T-cell (primary cell): ENCODE measurements around the gene MAT2A. TPM values are rescaled to one million over a fixed set of nuclear protein-coding genes. Genes with fewer than 3 reads are reported as not detected.
"Not testable (repeated sequence)": the region's sequence is repeated elsewhere in the genome, so short reads cannot be mapped to it uniquely, and the experiment has no call there.

Source experiments
- ATAC-seq, 4 experiments: fragments of 200-7000 bp in 3 of 4; fragments of 150-1000 bp in 1 of 4; cut with Tn5 transposase; replicated peaks in 1 of 4; 1 replicate in 3 of 4; 2 replicates in 1 of 4; pipeline ENCODE4 v1.10.0; 2021; ENCODE audit warnings: moderate library complexity in 3 of 4, mild to moderate bottlenecking in 2 of 4, moderate number of reproducible peaks in 1 of 4
- CTCF ChIA-PET, 2 donors: fragments of 300-600 bp; sonication (Branson Sonifier 250); formaldehyde crosslinking; loops; one replicate each; lab custom pipeline; 2022; ENCODE audit warnings: antibody characterized with exemption in 2 of 2; lab: Charles Lee
- POLR2A ChIA-PET, 2 donors: fragments of 300-600 bp; sonication (Branson Sonifier 250); formaldehyde crosslinking; loops; one replicate each; lab custom pipeline; 2022; ENCODE audit warnings: antibody characterized with exemption in 2 of 2; lab: Charles Lee
- DNase-seq, 35 experiments: peaks; one replicate each; pipeline versions ENCODE4 v3.0.0 to v3.0.0-alpha.2; 2013 to 2023
- H3K27ac ChIP-seq: one replicate; pipeline ENCODE4 v1.5.1; 2013; ENCODE audit warnings: low read length
- H3K27me3 ChIP-seq, 2 experiments: replicated peaks in 1 of 2; 1 replicate in 1 of 2; 2 replicates in 1 of 2; pipeline versions ENCODE4 v1.6.1 to v1.7.0; 2013; ENCODE audit warnings: low read length in 1 of 2, mixed read lengths in 1 of 2; ENCODE audit not compliant: control insufficient read depth in 2 of 2, insufficient read depth in 2 of 2; ENCODE audit errors: extremely low read depth in 1 of 2
- H3K36me3 ChIP-seq, 2 donors: 1 replicate in 1 of 2; 2 replicates in 1 of 2; pipeline versions ENCODE4 v1.6.1 to v1.7.0; 2013; ENCODE audit warnings: low read length in 1 of 2; ENCODE audit not compliant: control insufficient read depth in 2 of 2, insufficient read depth in 1 of 2; ENCODE audit errors: extremely low read depth in 1 of 2
- H3K4me1 ChIP-seq, 2 experiments: 1 replicate in 1 of 2; 2 replicates in 1 of 2; pipeline versions ENCODE4 v1.6.1 to v1.7.0; 2013; ENCODE audit warnings: low read length in 2 of 2, mixed read lengths in 1 of 2; ENCODE audit not compliant: insufficient read depth in 2 of 2, control insufficient read depth in 1 of 2; ENCODE audit errors: extremely low read depth in 1 of 2
- H3K4me3 ChIP-seq, 2 donors: 1 replicate in 1 of 2; 2 replicates in 1 of 2; pipeline versions ENCODE4 v1.5.1 to v1.7.0; 2013; ENCODE audit warnings: mild to moderate bottlenecking in 2 of 2, low read length in 1 of 2, moderate library complexity in 1 of 2; ENCODE audit not compliant: control insufficient read depth in 1 of 2; ENCODE audit errors: extremely low read depth in 1 of 2
- H3K9me3 ChIP-seq: 2 replicates; pipeline ENCODE4 v1.7.0; 2013
- H3K27ac Mint-ChIP-seq, 2 donors: one replicate each; pipeline ENCODE4 v1.8.0; 2020 to 2021; ENCODE audit warnings: mild to moderate bottlenecking in 2 of 2, mixed read lengths in 2 of 2
- H3K27me3 Mint-ChIP-seq, 2 donors: one replicate each; pipeline ENCODE4 v1.8.0; 2021 to 2022; ENCODE audit warnings: mixed read lengths in 2 of 2
- H3K36me3 Mint-ChIP-seq: one replicate; pipeline ENCODE4 v1.8.0; 2021; ENCODE audit warnings: mixed read lengths
- H3K4me1 Mint-ChIP-seq, 3 donors: one replicate each; pipeline ENCODE4 v1.8.0; 2020 to 2022; ENCODE audit warnings: mixed read lengths in 3 of 3, mild to moderate bottlenecking in 1 of 3
- H3K4me3 Mint-ChIP-seq, 3 donors: one replicate each; pipeline ENCODE4 v1.8.0; 2020 to 2022; ENCODE audit warnings: mild to moderate bottlenecking in 3 of 3, mixed read lengths in 3 of 3, moderate library complexity in 3 of 3
- H3K9me3 Mint-ChIP-seq, 3 donors: one replicate each; pipeline ENCODE4 v1.8.0; 2020 to 2022; ENCODE audit warnings: mixed read lengths in 3 of 3
- WGBS: methylation state at CpG from one replicate; pipeline ENCODE4 v1.1.5; 2013; ENCODE audit warnings: missing lambda C conversion rate; ENCODE audit not compliant: insufficient coverage; 5-methylcytosine and 5-hydroxymethylcytosine counted together
- total RNA-seq, 35 experiments: library from RNA in 6 of 35; stranded (reverse) in 6 of 35; fragments of 120-200 nt in 1 of 35; gene quantifications; one replicate each; pipeline versions ENCODE4 v1.2.1 to v1.2.4 and lab custom pipeline; 2013 to 2026

The MAT2A gene
- total RNA-seq, 5 donors from 2014 or later (not counting 1 experiment from before 2014, with no cell fraction given), result 110 to 184 (median 165) TPM

- POLR2A ChIA-PET, result no interaction called here
- H3K36me3 Mint-ChIP-seq, result peaks cover 51% of the 10 kb centered on the region
These were observed 14.2 kb downstream of the MAT2A start for GRCh38 chr2:85553184-85553583.

DNA sequence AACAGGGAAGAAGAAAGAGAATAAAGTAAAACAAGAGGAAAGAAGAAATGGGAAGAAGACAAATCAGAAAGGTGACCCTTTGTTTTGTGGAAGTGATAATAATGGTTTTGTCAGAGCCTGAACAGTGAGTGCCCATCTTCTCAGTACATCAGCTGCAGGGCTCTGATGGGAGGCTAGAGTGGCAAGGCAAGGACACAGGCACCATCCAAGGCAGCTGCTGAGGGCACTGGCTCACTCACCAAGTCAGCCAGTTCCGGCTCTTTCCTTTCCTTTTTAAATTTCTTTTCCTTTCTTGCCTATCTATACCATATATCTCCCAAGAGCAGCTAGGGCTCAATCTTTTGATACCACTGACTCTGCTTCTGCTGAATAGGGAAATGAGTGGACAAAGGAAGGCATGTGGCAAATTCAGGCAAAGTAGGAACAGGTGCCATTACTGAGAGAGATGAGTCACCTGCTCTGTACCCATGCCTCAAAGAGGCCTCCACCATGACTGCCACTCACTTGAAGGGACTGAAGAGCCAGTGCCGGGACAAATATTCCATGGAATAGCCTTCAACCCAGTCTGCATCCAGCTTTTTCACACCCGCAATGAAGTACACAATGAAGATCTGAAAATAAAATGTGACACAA is 16.1 kb downstream of the MAT2A start:
- no peaks in the 10 kb centered on the region for H3K9me3 ChIP-seq
- Mint-ChIP-seq H3K27ac (no peak overlapping the region), H3K36me3 (peaks cover 44% of the 10 kb centered on the region), H3K27me3 (no peaks in the 10 kb centered on the region), H3K4me1 (peaks cover 11 to 20% (median 16%) of the 10 kb centered on the region in 3 donors), H3K9me3 (no peaks in the 10 kb centered on the region), H3K4me3 (no peak overlapping the region)
- no peaks in the 10 kb centered on the region for H3K4me1 ChIP-seq
- no peak overlapping the region for H3K27ac ChIP-seq
- H3K36me3 ChIP-seq, result peaks cover 0 to 69% of the 10 kb centered on the region in 2 donors
- H3K4me3 ChIP-seq, result no peak overlapping the region
- H3K27me3 ChIP-seq, result no peaks in the 10 kb centered on the region
- ATAC-seq (no peak), DNase-seq (no peak)
- CTCF ChIA-PET, result interaction anchor here (0.5 to 1.9 kb wide), 6 partner anchors 93 to 626 kb away, joined by 3 to 6 read pairs (median 4); partner anchors contain the start of gene ELMOD3 (in 1 of the 2)
- POLR2A ChIA-PET, result interaction anchor here in 1 of 2 donors (0.6 kb wide), 1 partner anchor 38 kb away, joined by 4 read pairs; no protein-coding TSS in a partner anchor
- no CpG with 5 or more reads among the region's 3 CpGs for WGBS

More at GRCh38 chr2:85553184-85553583, 14.2 kb downstream of the MAT2A start:
- Histone ChIP-seq H3K36me3 (peaks cover 0 to 72% of the 10 kb centered on the region in 2 donors), H3K27ac (no peak overlapping the region), H3K4me1 (no peaks in the 10 kb centered on the region), H3K4me3 (no peak overlapping the region), H3K9me3 (no peaks in the 10 kb centered on the region), H3K27me3 (no peaks in the 10 kb centered on the region)
- ATAC-seq (no peak), DNase-seq (no peak)
- Mint-ChIP-seq H3K4me1 (peaks cover 0 to 6% (median 4%) of the 10 kb centered on the region in 3 donors), H3K27me3 (no peaks in the 10 kb centered on the region), H3K9me3 (no peaks in the 10 kb centered on the region), H3K27ac (no peak overlapping the region), H3K4me3 (no peak overlapping the region)
- CTCF ChIA-PET, result interaction anchor here (0.5 to 6.7 kb wide), 6 partner anchors 15 to 145 kb away, joined by 3 to 65 read pairs (median 10); partner anchors contain the start of genes MAT2A (in 1 of the 2) and SH2D6 (in 1 of the 2)
- no CpG with 5 or more reads among the region's 6 CpGs for WGBS

GRCh38 chr2:85557130-85557529 is 18.2 kb downstream of the MAT2A start:
- Mint-ChIP-seq H3K9me3 (no peaks in the 10 kb centered on the region), H3K27me3 (no peaks in the 10 kb centered on the region), H3K4me1 (peaks cover 21 to 31% (median 27%) of the 10 kb centered on the region in 3 donors), H3K4me3 (no peak overlapping the region), H3K36me3 (peaks cover 28% of the 10 kb centered on the region), H3K27ac (no peak overlapping the region)
- Histone ChIP-seq H3K27ac (no peak overlapping the region), H3K4me1 (peaks cover 7 to 14% of the 10 kb centered on the region in 2 experiments), H3K9me3 (no peaks in the 10 kb centered on the region), H3K4me3 (no peak overlapping the region), H3K36me3 (peaks cover 0 to 50% of the 10 kb centered on the region in 2 donors), H3K27me3 (no peaks in the 10 kb centered on the region)
- CTCF ChIA-PET, result interaction anchor here (0.6 to 1.9 kb wide), 5 partner anchors 11 to 137 kb away, joined by 3 to 7 read pairs (median 4); partner anchors contain the start of gene VAMP8 (in 1 of the 2)
- WGBS, result 100% methylated on average over 1 of the region's 5 CpGs
- ATAC-seq, result no peak
- POLR2A ChIA-PET, result no interaction called here
- DNase-seq, result no peak

DNA sequence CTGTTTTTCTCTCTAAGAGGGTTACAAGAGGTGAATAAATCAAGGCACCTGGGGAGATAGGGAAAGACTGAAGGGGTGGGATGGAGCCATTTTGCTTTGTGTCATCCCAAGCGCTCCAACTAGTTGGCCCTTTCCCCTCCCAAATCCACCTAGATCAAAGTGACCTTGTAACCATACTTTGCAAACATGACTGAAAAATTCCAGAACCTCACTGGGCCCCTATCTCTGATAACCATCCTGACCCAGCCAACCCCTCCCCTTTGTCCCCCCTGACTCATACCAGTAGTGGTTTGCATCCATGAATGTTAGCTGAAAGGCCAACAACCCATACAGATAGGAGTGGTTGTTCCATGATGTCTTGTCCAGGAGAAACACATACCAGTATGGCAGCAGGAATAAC is 19.2 kb downstream of the MAT2A start:
- Histone ChIP-seq H3K4me1 (peaks cover 7 to 17% of the 10 kb centered on the region in 2 experiments), H3K9me3 (no peaks in the 10 kb centered on the region), H3K4me3 (no peak overlapping the region), H3K27ac (no peak overlapping the region), H3K36me3 (peaks cover 0 to 40% of the 10 kb centered on the region in 2 donors), H3K27me3 (no peaks in the 10 kb centered on the region)
- Mint-ChIP-seq H3K27me3 (no peaks in the 10 kb centered on the region), H3K4me1 (peaks cover 27 to 33% (median 28%) of the 10 kb centered on the region in 3 donors), H3K4me3 (no peak overlapping the region), H3K27ac (no peak overlapping the region), H3K9me3 (no peaks in the 10 kb centered on the region), H3K36me3 (peaks cover 22% of the 10 kb centered on the region)
- ChIA-PET CTCF (no interaction called here), POLR2A (no interaction called here)
- no CpG with 5 or more reads among the region's 1 CpG for WGBS
- ATAC-seq (no peak), DNase-seq (no peak)

DNA sequence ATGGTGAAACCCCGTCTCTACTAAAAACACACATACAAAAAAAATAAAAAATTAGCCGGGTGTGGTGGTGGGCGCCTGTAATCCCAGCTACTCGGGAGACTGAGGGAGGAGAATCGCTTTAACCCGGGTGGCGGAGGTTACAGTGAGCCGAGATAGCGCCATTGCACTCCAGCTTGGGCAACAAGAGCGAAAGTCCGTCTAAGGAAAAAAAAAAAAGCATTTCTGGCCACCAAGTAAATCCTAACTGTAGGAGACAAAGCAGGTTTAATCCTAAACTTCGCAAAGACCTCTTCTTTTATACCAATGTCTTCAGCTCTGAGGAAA is 21.4 kb downstream of the MAT2A start:
- 90% methylated on average over 8 of the region's 12 CpGs for WGBS
- H3K9me3 ChIP-seq, H3K9me3 Mint-ChIP-seq, H3K27ac ChIP-seq, H3K27me3 Mint-ChIP-seq, ATAC-seq, H3K27me3 ChIP-seq, DNase-seq: not testable (repeated sequence)
- Mint-ChIP-seq H3K4me1 (peaks cover 27 to 33% (median 28%) of the 10 kb centered on the region in 3 donors), H3K27ac (peak overlapping the region; percentile 77 to 98), H3K4me3 (peak overlapping the region; percentile 93 to 98 (median 97)), H3K36me3 (peaks cover 12% of the 10 kb centered on the region)
- Histone ChIP-seq H3K4me3 (peak overlapping the region; percentile 66 to 96), H3K36me3 (peaks cover 0 to 20% of the 10 kb centered on the region in 2 donors), H3K4me1 (peaks cover 7 to 17% of the 10 kb centered on the region in 2 experiments)
- POLR2A ChIA-PET, result interaction anchor here (0.6 to 1.6 kb wide), 7 partner anchors 12 to 292 kb away, joined by 3 to 5 read pairs (median 3); no protein-coding TSS in a partner anchor
- CTCF ChIA-PET, result interaction anchor here (0.7 to 1.7 kb wide), 6 partner anchors 9 to 160 kb away, joined by 3 to 10 read pairs (median 4); partner anchors contain the start of gene MAT2A (in 1 of the 2)

GRCh38 chr2:85560812-85561279 is 21.9 kb downstream of the MAT2A start:
- Histone ChIP-seq H3K4me3 (peak overlapping the region; percentile 66 to 96), H3K9me3 (no peaks in the 10 kb centered on the region), H3K27ac (peak overlapping the region; percentile 79), H3K27me3 (no peaks in the 10 kb centered on the region), H3K36me3 (peaks cover 0 to 18% of the 10 kb centered on the region in 2 donors), H3K4me1 (peaks cover 7 to 17% of the 10 kb centered on the region in 2 experiments)
- DNase-seq (no peak), ATAC-seq (peak in 3 of 4 experiments; percentile 20 to 30 (median 24))
- 5% methylated on average over 10 of the region's 14 CpGs for WGBS
- H3K9me3 Mint-ChIP-seq, result no peaks in the 10 kb centered on the region
- H3K4me1 Mint-ChIP-seq, result peaks cover 27 to 33% (median 28%) of the 10 kb centered on the region in 3 donors
- H3K27ac Mint-ChIP-seq, result peak overlapping the region; percentile 77 to 98
- POLR2A ChIA-PET, result interaction anchor here (0.6 to 1.6 kb wide), 10 partner anchors 10 to 291 kb away, joined by 3 to 5 read pairs (median 4); no protein-coding TSS in a partner anchor
- no peaks in the 10 kb centered on the region for H3K27me3 Mint-ChIP-seq
- CTCF ChIA-PET, result interaction anchor here (0.6 to 1.7 kb wide), 5 partner anchors 9 to 637 kb away, joined by 3 to 10 read pairs (median 4); partner anchors contain the start of gene MAT2A (in 1 of the 2)
- H3K4me3 Mint-ChIP-seq, result peak overlapping the region; percentile 93 to 98 (median 97)
- peaks cover 10% of the 10 kb centered on the region for H3K36me3 Mint-ChIP-seq
